Amniotic epithelial cell (primary cell): ENCODE results near the gene IRF9.

Source experiments
- DNase-seq: peaks from one replicate; pipeline ENCODE4 v3.0.0-alpha.2; 2010; ENCODE audit warnings: low read depth

Gene IRF9

GRCh38 chr14:24131549-24131966 lies 29.5 kb upstream of the IRF9 start:
- no peak for DNase-seq

GRCh38 chr14:24132061-24132685 lies 28.9 kb upstream of the IRF9 start:
- DNase-seq, result no peak

- no peak for DNase-seq
Observed at GRCh38 chr14:24132976-24133375, 28.1 kb upstream of the IRF9 start.

GRCh38 chr14:24133735-24134134 lies 27.3 kb upstream of the IRF9 start:
- no peak for DNase-seq

GRCh38 chr14:24135584-24135833 lies 25.6 kb upstream of the IRF9 start:
- no peak for DNase-seq

GRCh38 chr14:24135834-24136683 lies 25.0 kb upstream of the IRF9 start, which contains the start of gene PSME1:
Gene PSME1, plus strand, starts transcription at chr14:24136194. Its CDS starts 69 bp downstream, at chr14:24136263.
- DNase-seq, result peak; percentile 75

- DNase-seq, result no peak
Observed at GRCh38 chr14:24136684-24137528, 24.2 kb upstream of the IRF9 start.

GRCh38 chr14:24137529-24138395 lies 23.3 kb upstream of the IRF9 start:
- DNase-seq, result no peak

- DNase-seq, result no peak
Observed at GRCh38 chr14:24138396-24139271, 22.4 kb upstream of the IRF9 start.

GRCh38 chr14:24139272-24139934 lies 21.7 kb upstream of the IRF9 start:
- no peak for DNase-seq

- peak; percentile 99 for DNase-seq
Observed at GRCh38 chr14:24141097-24141880, 19.8 kb upstream of the IRF9 start, which contains the start of gene EMC9. Gene EMC9, minus strand, starts transcription at chr14:24141591. Its CDS starts 287 bp downstream, at chr14:24141304.

GRCh38 chr14:24143511-24143910 lies 17.6 kb upstream of the IRF9 start:
- peak; percentile 58 for DNase-seq

GRCh38 chr14:24144451-24144850 lies 16.6 kb upstream of the IRF9 start:
- no peak for DNase-seq

- DNase-seq, result no peak
Observed at GRCh38 chr14:24145219-24145618, 15.8 kb upstream of the IRF9 start.

GRCh38 chr14:24145690-24146452 lies 15.2 kb upstream of the IRF9 start:
- DNase-seq, result peak; percentile 68

GRCh38 chr14:24146453-24146977 lies 14.6 kb upstream of the IRF9 start, which contains the start of gene PSME2:
Gene PSME2, minus strand, starts transcription at chr14:24146610. Its CDS starts 29 bp downstream, at chr14:24146581.
- DNase-seq, result peak; percentile 96

GRCh38 chr14:24146978-24147760 lies 13.9 kb upstream of the IRF9 start, which contains the start of gene RNF31:
Gene RNF31, plus strand, starts transcription at chr14:24147498. Its CDS starts 201 bp downstream, at chr14:24147699.
- peak; percentile 97 for DNase-seq
